HG03521 (cell line): Measurements from ENCODE around the gene ARHGDIG.
"Not testable (repeated sequence)": the region's sequence is repeated elsewhere in the genome, so short reads cannot be mapped to it uniquely, and the experiment has no call there.

Experiments used
- ATAC-seq: cut with Tn5 transposase; IDR thresholded peaks from one replicate; pipeline ENCODE4 v1.9.1; 2021; ENCODE audit warnings: mild to moderate bottlenecking, moderate library complexity; ENCODE audit not compliant: unreplicated experiment

The ARHGDIG gene

GRCh38 chr16:263182-263774 is 17.1 kb upstream of the ARHGDIG start:
- no peak for ATAC-seq

- no peak for ATAC-seq
Measured at GRCh38 chr16:263944-264343, 16.4 kb upstream of the ARHGDIG start.

- ATAC-seq: no peak
Measured at GRCh38 chr16:264440-264951, 15.9 kb upstream of the ARHGDIG start.

GRCh38 chr16:265002-265529 is 15.3 kb upstream of the ARHGDIG start:
- ATAC-seq: no peak

GRCh38 chr16:265711-266110 is 14.7 kb upstream of the ARHGDIG start:
- no peak for ATAC-seq

- no peak for ATAC-seq
Measured at GRCh38 chr16:266258-267164, 13.9 kb upstream of the ARHGDIG start.

- ATAC-seq: not testable (repeated sequence)
Measured at GRCh38 chr16:267562-267961, 12.8 kb upstream of the ARHGDIG start.

- no peak for ATAC-seq
Measured at GRCh38 chr16:268141-269053, 12.0 kb upstream of the ARHGDIG start.

- ATAC-seq: no peak
Measured at GRCh38 chr16:269061-269796, 11.2 kb upstream of the ARHGDIG start.

GRCh38 chr16:270381-271255 is 9.8 kb upstream of the ARHGDIG start:
- no peak for ATAC-seq

- ATAC-seq: no peak
Measured at GRCh38 chr16:272633-273546, 7.5 kb upstream of the ARHGDIG start.

GRCh38 chr16:273547-274421 is 6.6 kb upstream of the ARHGDIG start:
- no peak for ATAC-seq

GRCh38 chr16:275041-275641 is 5.2 kb upstream of the ARHGDIG start:
- no peak for ATAC-seq

- ATAC-seq: no peak
Measured at GRCh38 chr16:275786-276232, 4.6 kb upstream of the ARHGDIG start, which contains the start of gene RGS11. Gene RGS11 (minus strand): TSS chr16:275944. CDS start chr16:275911, 33 bp downstream.

- no peak for ATAC-seq
Measured at GRCh38 chr16:276426-277077, 3.8 kb upstream of the ARHGDIG start.

- ATAC-seq: no peak
Measured at GRCh38 chr16:278863-279366, 1.5 kb upstream of the ARHGDIG start.
